RWPE2 (cell line): ENCODE results near the gene MOSPD2.

ENCODE experiments used
- ATAC-seq: fragments of 200-7000 bp; cut with Tn5 transposase; 3 replicates; pipeline ENCODE4 v1.9.1; 2021; ENCODE audit warnings: low read depth
- DNase-seq: peaks from one replicate; pipeline ENCODE4 v3.0.0-alpha.2; 2020; ENCODE audit warnings: low spot score
- H3K27ac ChIP-seq: fragments of 450-650 bp; 2 replicates; pipeline ENCODE4 v1.5.1; 2017; ENCODE audit warnings: mild to moderate bottlenecking; ENCODE audit not compliant: poor library complexity, severe bottlenecking
- H3K27me3 ChIP-seq: fragments of 250-450 bp; sonication (Bioruptor Pico); 2 replicates; pipeline ENCODE4 v1.5.1; 2021; ENCODE audit warnings: mild to moderate bottlenecking, moderate library complexity; ENCODE audit not compliant: insufficient read depth, poor library complexity, severe bottlenecking
- H3K36me3 ChIP-seq: fragments of 250-450 bp; sonication (Bioruptor Pico); 2 replicates; pipeline ENCODE4 v1.5.1; 2020; ENCODE audit warnings: low read depth, mild to moderate bottlenecking, moderate library complexity
- H3K4me1 ChIP-seq: fragments of 250-450 bp; sonication (Bioruptor Pico); 2 replicates; pipeline ENCODE4 v1.5.1; 2021; ENCODE audit warnings: mild to moderate bottlenecking, moderate library complexity; ENCODE audit not compliant: insufficient read depth, poor library complexity, severe bottlenecking
- H3K4me3 ChIP-seq: fragments of 250-450 bp; sonication (Bioruptor Pico); 2 replicates; pipeline ENCODE4 v1.5.1; 2021; ENCODE audit warnings: mild to moderate bottlenecking, moderate library complexity; ENCODE audit not compliant: severe bottlenecking
- H3K9me3 ChIP-seq: fragments of 250-450 bp; sonication (Bioruptor Pico); 2 replicates; pipeline ENCODE4 v1.5.1; 2021; ENCODE audit warnings: mild to moderate bottlenecking, moderate library complexity; ENCODE audit not compliant: severe bottlenecking
- TF ChIP-seq, protein P1 (sequence below): fragments of 450-650 bp; IDR thresholded peaks from one replicate; pipeline ENCODE4 v1.5.1; 2017; ENCODE audit warnings: mild to moderate bottlenecking, moderate library complexity; ENCODE audit not compliant: poor library complexity, severe bottlenecking

MOSPD2 gene

DNA sequence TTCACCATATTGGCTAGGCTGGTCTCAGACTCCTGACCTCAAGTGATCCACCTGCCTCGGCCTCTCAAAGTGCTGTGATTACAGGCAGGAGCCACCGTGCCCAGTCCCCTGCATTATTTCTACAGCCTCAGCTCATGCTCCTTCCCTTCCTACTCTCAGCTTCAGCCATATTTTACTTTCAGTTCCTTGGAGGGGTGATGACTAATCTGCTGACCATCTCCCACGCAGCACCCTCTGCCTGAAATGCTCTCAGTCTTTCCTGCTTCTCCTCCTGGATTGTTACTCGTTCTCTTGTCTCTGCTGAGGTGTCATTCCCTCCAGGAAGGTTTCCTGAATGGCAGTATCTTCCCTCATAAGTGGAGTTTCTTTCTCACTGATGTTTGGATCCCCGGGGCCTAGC lies 63.3 kb downstream of the MOSPD2 start:
- H3K27me3 ChIP-seq, result no peaks in the 10 kb centered on the region
- no peaks in the 10 kb centered on the region for H3K9me3 ChIP-seq
- peak; percentile 79 for ATAC-seq
- H3K27ac ChIP-seq, result no peak overlapping the region
- no peak overlapping the region for H3K4me3 ChIP-seq
- DNase-seq, result no peak
- TF ChIP-seq, protein P1, sequence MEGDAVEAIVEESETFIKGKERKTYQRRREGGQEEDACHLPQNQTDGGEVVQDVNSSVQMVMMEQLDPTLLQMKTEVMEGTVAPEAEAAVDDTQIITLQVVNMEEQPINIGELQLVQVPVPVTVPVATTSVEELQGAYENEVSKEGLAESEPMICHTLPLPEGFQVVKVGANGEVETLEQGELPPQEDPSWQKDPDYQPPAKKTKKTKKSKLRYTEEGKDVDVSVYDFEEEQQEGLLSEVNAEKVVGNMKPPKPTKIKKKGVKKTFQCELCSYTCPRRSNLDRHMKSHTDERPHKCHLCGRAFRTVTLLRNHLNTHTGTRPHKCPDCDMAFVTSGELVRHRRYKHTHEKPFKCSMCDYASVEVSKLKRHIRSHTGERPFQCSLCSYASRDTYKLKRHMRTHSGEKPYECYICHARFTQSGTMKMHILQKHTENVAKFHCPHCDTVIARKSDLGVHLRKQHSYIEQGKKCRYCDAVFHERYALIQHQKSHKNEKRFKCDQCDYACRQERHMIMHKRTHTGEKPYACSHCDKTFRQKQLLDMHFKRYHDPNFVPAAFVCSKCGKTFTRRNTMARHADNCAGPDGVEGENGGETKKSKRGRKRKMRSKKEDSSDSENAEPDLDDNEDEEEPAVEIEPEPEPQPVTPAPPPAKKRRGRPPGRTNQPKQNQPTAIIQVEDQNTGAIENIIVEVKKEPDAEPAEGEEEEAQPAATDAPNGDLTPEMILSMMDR, result no peak
- H3K4me1 ChIP-seq, result no peaks in the 10 kb centered on the region
- H3K36me3 ChIP-seq, result no peaks in the 10 kb centered on the region

DNA sequence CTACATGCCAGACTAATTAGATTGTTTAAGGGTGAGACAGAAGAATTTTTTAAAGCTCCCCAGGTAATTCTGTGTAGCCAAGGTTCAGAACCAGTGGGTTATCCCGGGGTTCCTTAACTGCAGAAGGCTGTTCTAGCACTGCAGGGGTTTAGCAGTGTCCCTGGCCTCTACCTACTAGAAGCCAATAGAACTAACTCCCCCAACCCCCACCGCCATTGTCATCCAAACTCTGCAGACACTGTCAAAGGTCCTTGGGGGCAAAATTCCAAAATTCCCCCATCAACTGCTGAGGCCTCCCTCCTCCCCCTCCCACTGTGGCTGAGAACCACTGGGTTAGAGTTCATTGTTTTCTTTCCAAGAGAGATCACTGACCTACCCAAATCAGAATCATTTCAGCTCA lies 66.4 kb downstream of the MOSPD2 start:
- no peaks in the 10 kb centered on the region for H3K9me3 ChIP-seq

DNA sequence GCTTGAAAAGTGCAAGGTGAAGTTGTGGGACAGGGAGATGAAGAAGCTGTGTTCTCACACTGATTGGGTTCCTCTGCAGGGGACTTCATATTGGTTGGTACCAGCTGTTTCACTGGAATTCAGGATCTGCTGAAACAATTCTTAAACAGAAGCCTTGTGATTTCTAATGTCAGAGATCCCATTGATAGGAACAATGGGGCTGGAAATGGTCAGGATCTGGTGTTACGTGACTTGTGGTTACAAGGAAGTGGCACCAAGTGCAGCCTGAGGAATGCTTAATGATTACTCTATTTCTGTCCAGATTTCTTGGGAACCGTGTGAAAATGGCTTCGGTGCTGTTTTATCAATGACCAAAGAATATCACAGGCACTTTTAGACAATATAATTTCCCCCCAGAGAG lies 68.1 kb downstream of the MOSPD2 start:
- no peak overlapping the region for H3K4me3 ChIP-seq
- no peaks in the 10 kb centered on the region for H3K36me3 ChIP-seq
- no peaks in the 10 kb centered on the region for H3K4me1 ChIP-seq
- DNase-seq, result no peak
- TF ChIP-seq, protein P1, result no peak
- no peaks in the 10 kb centered on the region for H3K27me3 ChIP-seq
- no peaks in the 10 kb centered on the region for H3K9me3 ChIP-seq
- ATAC-seq, result no peak
- no peak overlapping the region for H3K27ac ChIP-seq

More for the DNA sequence above, 66.4 kb downstream of the MOSPD2 start:
- Histone ChIP-seq H3K4me3 (no peak overlapping the region), H3K4me1 (no peaks in the 10 kb centered on the region), H3K27me3 (no peaks in the 10 kb centered on the region), H3K27ac (no peak overlapping the region), H3K36me3 (no peaks in the 10 kb centered on the region)
- DNase-seq, result no peak
- TF ChIP-seq, protein P1, result no peak
- no peak for ATAC-seq

DNA sequence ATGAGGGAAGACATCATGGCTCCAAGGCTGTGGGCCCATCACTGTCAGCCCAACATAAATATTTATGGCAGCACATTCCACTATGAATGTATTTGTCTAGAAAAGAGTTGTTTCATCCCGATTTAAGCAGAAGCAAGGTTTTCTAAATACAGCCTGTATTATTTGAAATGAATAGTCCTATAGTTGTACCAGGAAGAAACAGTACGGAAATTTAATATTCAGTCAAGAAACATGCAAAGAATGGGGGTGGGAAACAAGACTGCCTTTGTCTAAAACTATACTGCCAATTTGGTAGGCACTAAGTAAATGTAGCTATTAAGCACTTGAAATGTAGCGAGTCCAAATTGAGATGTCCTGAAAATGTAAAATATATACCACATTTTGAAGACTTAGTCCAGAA lies 69.1 kb downstream of the MOSPD2 start:
- Histone ChIP-seq H3K27ac (no peak overlapping the region), H3K4me3 (no peak overlapping the region), H3K36me3 (no peaks in the 10 kb centered on the region), H3K9me3 (no peaks in the 10 kb centered on the region), H3K4me1 (no peaks in the 10 kb centered on the region), H3K27me3 (no peaks in the 10 kb centered on the region)
- no peak for DNase-seq
- TF ChIP-seq, protein P1, result no peak
- no peak for ATAC-seq

DNA sequence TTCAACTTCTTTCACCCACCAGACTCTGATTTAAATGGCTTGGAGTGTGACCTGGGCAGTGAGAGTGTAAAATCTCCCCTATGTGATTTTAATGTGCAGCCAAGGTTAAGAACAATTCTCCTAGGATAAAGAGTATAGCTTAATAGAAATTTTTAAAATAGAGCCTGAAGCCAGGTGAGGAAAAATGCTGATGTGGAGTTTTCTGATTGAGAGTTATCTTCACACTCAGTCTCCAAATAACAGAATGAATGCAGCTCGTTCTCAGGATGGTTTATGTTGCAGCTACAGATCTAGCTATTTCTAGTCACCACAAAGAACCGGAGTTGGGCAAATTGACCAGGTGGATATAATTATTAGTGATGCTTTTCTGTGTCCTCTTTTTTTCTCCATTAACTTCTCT lies 70.7 kb downstream of the MOSPD2 start:
- H3K36me3 ChIP-seq, result no peaks in the 10 kb centered on the region
- DNase-seq (no peak), ATAC-seq (no peak)
- H3K27me3 ChIP-seq, result no peaks in the 10 kb centered on the region
- H3K27ac ChIP-seq, result no peak overlapping the region
- no peaks in the 10 kb centered on the region for H3K4me1 ChIP-seq
- no peak overlapping the region for H3K4me3 ChIP-seq
- TF ChIP-seq, protein P1, result no peak
- H3K9me3 ChIP-seq, result no peaks in the 10 kb centered on the region
